HCT116 (cell line): Measurements from ENCODE around the gene HOXD1.

Source experiments
- EZH2phosphoT487 ChIP-seq: fragments of 200-600 bp; IDR thresholded peaks from 2 replicates; pipeline ENCODE4 v1.6.1; 2018; ENCODE audit warnings: antibody characterized with exemption, borderline replicate concordance
- POLR2AphosphoS5 ChIP-seq: IDR thresholded peaks from 2 replicates; pipeline ENCODE4 v1.6.1; 2011; ENCODE audit warnings: mild to moderate bottlenecking, low read depth, low read length, moderate library complexity
- TF ChIP-seq, protein P1 (sequence below): IDR thresholded peaks from 2 replicates; pipeline ENCODE4 v1.6.1; 2012
- TF ChIP-seq, protein P2 (sequence below), 3 experiments: fragments of 200-600 bp in 1 of 3; sonication (generic) in 1 of 3; IDR thresholded peaks in 2 of 3; conservative IDR thresholded peaks in 1 of 3; 2 replicates each; pipeline ENCODE4 v1.5.1; 2012 to 2017; ENCODE audit warnings: low read depth in 2 of 3, low read length in 2 of 3, antibody characterized with exemption in 1 of 3, borderline replicate concordance in 1 of 3, control low read depth in 1 of 3, mild to moderate bottlenecking in 1 of 3, mixed read lengths in 1 of 3, mixed run types in 1 of 3, moderate library complexity in 1 of 3; ENCODE audit not compliant: insufficient read depth in 1 of 3

DNA sequence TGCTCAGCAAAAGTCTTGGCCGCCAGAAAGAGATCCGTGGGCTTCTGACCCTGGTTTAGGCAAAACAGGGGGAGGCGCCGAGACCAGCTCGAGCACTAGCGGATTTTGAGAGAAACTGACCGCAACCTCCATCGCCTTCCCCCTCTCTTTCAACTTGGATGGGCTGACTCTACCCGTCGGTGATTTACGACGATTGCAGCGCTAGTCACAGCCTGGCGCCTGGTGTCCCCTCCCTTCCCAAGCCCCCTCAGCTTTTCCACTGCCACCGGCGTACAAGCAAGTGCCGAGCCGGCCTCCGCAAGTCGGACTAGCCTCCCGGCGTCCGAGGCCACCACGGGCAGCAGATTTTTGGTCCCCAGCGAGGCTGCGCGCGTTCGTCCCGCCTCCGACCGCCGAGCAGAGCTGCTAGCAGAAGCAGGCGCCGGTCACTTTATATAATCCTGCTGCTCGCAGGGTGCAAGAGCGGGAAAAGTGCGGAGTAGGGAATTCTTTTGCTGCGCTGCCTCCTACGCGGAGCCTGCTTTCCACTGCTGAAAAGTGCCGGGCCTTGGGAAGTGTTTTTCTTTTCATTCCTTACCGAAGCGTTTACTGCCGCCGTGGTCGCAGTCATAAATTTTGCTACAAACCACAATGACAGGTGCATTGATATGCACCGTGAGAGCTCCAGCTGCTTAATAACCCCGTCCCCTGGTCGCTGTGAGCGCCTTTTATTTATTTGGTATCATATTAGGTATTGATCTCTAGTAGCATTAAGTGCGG lies 23.7 kb upstream of the HOXD1 start:
- TF ChIP-seq EZH2phosphoT487: no peak
- TF ChIP-seq, protein P1, sequence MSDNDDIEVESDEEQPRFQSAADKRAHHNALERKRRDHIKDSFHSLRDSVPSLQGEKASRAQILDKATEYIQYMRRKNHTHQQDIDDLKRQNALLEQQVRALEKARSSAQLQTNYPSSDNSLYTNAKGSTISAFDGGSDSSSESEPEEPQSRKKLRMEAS: no peak
- no peak for TF ChIP-seq POLR2AphosphoS5
- TF ChIP-seq, protein P2, sequence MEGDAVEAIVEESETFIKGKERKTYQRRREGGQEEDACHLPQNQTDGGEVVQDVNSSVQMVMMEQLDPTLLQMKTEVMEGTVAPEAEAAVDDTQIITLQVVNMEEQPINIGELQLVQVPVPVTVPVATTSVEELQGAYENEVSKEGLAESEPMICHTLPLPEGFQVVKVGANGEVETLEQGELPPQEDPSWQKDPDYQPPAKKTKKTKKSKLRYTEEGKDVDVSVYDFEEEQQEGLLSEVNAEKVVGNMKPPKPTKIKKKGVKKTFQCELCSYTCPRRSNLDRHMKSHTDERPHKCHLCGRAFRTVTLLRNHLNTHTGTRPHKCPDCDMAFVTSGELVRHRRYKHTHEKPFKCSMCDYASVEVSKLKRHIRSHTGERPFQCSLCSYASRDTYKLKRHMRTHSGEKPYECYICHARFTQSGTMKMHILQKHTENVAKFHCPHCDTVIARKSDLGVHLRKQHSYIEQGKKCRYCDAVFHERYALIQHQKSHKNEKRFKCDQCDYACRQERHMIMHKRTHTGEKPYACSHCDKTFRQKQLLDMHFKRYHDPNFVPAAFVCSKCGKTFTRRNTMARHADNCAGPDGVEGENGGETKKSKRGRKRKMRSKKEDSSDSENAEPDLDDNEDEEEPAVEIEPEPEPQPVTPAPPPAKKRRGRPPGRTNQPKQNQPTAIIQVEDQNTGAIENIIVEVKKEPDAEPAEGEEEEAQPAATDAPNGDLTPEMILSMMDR (IDR thresholded peaks at IDR 0.05 in 2 of 3, conservative IDR thresholded peaks at IDR 0.05 in 1 of 3; ENCODE audit: borderline replicate concordance in 1 of 3, insufficient read depth in 1 of 3, low read depth in 2 of 3, low read length in 2 of 3): no peak
